GM21576 (cell line): ENCODE results near the gene PATL1.
"Not testable (repeated sequence)": the region's sequence is repeated elsewhere in the genome, so short reads cannot be mapped to it uniquely, and the experiment has no call there.

Source experiments
- ATAC-seq: cut with Tn5 transposase; IDR thresholded peaks from one replicate; pipeline ENCODE4 v1.9.1; 2021; ENCODE audit warnings: mild to moderate bottlenecking, moderate library complexity; ENCODE audit not compliant: unreplicated experiment

Gene PATL1, protein sequence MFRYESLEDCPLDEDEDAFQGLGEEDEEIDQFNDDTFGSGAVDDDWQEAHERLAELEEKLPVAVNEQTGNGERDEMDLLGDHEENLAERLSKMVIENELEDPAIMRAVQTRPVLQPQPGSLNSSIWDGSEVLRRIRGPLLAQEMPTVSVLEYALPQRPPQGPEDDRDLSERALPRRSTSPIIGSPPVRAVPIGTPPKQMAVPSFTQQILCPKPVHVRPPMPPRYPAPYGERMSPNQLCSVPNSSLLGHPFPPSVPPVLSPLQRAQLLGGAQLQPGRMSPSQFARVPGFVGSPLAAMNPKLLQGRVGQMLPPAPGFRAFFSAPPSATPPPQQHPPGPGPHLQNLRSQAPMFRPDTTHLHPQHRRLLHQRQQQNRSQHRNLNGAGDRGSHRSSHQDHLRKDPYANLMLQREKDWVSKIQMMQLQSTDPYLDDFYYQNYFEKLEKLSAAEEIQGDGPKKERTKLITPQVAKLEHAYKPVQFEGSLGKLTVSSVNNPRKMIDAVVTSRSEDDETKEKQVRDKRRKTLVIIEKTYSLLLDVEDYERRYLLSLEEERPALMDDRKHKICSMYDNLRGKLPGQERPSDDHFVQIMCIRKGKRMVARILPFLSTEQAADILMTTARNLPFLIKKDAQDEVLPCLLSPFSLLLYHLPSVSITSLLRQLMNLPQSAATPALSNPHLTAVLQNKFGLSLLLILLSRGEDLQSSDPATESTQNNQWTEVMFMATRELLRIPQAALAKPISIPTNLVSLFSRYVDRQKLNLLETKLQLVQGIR

DNA sequence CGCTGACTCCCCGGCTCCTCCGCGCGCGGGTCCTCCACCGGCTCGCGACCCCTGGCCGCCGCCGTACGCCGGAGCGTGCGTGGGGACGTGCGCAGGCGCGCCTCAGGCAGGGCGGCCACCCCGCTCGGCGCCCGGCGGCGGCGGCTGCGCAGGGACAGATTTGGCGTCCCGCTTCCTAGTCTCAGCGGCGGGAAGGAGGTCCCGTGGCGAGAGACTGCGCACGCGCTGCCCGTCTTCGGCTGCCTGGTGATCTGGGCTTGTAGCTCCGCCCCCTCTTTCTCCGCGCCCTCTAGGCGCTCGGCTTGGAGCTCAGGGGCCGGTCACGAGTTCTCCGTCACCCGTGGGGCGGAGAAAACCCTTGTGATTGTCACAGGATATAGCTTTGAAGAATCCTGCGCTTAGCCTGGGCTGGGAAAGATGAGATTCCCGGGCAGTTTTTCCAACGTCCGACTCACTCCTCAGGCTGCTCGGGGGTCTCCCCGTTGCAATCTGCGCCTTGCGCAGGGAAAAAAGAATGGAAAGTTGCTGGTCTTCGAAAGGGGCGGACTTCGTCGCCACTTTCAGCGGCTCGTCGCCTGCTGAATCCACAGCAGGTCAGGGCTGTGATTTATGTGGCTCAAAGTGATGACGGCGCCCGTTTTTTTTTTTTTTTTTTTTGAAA, at the start of gene PATL1:
PATL1 (minus strand) TSS at position 88 of the 661 bp plus-strand sequence. CDS start 142 bp downstream, outside the sequence.
- ATAC-seq: peak; percentile 94

- ATAC-seq: no peak
Measured at GRCh38 chr11:59716051-59716450, 47.2 kb upstream of the PATL1 start.

- no peak for ATAC-seq
Measured at GRCh38 chr11:59713745-59714144, 44.9 kb upstream of the PATL1 start, which contains the start of gene OR10V1. Gene OR10V1 (minus strand): TSS chr11:59713845. CDS start chr11:59713845, 0 bp downstream.

DNA sequence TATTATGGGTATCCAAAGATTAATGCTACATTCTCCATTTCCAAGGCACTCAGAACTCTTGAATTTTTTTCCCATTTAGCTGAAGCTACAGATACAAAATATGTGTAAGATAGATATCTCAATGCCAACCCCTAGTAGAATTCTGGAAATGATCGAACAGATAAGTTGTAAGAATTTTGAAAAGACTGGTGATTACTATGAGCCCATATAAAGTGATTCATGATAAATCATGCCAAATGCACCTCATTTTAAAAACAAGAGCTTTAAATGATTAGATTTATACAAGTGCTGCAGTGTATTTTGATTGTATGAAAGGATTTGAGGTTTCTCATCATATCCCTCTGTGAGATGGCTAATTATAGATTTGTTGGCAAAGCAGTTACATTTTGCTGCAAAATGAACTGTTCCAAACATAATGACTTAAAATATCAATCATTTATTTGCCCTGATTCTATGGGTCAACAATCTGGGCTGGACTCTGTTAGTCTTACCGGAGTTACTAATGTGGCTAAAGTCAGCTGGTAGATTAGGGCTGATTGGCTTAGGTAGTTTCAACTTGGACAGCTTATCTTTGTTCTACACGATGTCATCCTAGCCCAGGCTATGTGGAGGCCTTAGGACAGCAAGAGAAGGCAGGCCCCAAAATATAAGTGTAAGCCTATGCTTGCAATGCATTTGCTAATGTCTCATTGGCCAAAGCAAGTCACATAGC, 41.5 kb upstream of the PATL1 start:
- no peak for ATAC-seq

DNA sequence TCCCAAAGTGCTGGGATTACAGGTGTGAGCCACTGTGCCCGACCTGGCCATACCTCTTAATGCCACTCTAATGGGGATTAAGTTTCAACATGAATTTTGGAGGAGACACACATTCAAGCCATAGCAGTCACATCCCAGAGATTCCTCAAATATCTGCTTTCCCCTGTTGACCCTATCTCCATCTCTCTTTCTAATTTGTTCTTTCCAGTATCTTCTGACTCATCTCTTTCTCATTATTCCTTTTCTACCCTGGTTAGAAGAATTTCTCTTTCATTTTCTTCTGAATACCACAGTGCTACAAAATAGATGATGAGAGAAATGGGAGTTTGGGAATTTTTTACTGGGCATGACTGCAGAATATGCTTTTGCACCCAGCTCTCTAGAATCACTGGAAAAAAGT, 39.7 kb upstream of the PATL1 start:
- ATAC-seq: no peak

DNA sequence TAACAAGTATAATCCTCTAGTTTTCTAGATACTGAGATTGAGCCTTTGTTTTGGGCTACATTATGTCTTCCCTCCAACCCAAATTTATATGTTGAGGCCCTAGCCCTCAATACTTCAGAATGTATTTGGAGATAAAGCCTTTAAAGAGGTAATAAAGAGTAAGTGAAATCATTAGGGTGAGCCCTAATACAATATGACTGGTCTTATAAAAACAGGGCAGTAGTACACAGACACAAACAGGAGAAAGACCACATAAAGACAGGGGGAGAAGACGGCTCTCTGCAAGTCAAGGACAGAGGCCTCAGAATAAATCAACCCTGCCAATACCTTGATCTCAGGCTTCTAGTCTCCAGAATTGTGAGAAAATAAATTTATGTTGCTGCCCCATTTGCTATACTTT, 38.5 kb upstream of the PATL1 start:
- ATAC-seq: no peak

DNA sequence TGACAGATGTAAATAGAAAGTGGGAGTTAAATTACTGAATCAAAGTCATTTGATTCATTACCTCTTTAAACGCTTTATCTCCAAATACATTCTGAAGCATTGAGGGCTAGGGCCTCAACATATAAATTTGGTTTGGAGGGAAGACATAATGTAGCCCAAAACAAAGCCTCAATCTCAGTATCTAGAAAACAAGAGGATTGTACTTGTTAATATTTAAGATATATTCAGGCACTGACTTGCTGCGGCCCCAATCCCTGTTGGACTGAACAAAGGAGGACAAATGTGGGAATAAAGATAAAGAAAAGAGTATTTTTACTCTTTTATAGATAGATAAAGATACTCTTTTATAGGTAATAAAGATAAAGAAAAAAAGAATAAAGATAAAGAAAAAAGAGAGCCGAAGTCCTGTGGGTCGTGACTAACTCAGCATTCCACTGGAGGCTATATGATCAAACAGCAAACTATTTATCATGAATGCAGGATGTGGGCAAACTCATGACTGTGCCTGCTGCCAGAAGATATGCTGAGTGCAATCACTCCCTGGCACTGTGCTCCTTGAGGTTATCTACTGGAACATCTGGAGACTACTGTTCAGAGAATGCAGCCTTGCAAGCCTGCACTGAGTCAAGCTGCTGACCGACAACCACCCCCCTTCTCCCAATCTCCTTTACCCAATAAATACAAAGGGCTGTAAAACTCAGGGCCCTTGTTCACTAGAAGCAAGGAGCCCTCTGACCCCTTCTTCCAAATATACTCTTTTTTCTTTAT, 37.9 kb upstream of the PATL1 start:
- ATAC-seq: no peak

GRCh38 chr11:59705294-59705693, 36.5 kb upstream of the PATL1 start:
- no peak for ATAC-seq

- not testable (repeated sequence) for ATAC-seq
Measured at GRCh38 chr11:59703515-59703914, 34.7 kb upstream of the PATL1 start.

GRCh38 chr11:59700157-59700556, 31.3 kb upstream of the PATL1 start:
- ATAC-seq: not testable (repeated sequence)

- no peak for ATAC-seq
Measured at GRCh38 chr11:59698506-59698905, 29.7 kb upstream of the PATL1 start.

GRCh38 chr11:59692915-59693314, 24.1 kb upstream of the PATL1 start:
- no peak for ATAC-seq

- no peak for ATAC-seq
Measured at GRCh38 chr11:59691156-59691555, 22.3 kb upstream of the PATL1 start.

- ATAC-seq: no peak
Measured at GRCh38 chr11:59689015-59689414, 20.2 kb upstream of the PATL1 start.

DNA sequence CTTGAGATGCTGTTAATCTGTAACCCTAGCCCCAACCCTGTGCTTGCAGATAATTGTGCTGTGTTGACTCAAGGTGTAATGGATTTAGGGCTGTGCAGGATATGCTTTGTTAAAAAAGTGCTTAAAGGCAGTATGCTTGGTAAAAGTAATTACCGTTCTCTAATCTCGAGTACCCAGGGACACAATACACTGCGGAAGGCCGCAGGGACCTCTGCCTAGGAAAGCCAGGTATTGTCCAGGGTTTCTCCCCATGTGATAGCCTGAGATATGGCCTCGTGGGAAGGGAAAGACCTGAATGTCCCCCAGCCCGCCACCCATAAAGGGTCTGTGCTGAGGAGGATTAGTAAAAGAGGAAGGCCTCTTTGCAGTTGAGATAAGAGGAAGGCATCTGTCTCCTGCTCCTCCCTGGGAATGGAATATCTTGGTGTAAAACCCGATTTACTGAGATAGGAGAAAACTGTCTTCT, 12.5 kb upstream of the PATL1 start:
- ATAC-seq: not testable (repeated sequence)

DNA sequence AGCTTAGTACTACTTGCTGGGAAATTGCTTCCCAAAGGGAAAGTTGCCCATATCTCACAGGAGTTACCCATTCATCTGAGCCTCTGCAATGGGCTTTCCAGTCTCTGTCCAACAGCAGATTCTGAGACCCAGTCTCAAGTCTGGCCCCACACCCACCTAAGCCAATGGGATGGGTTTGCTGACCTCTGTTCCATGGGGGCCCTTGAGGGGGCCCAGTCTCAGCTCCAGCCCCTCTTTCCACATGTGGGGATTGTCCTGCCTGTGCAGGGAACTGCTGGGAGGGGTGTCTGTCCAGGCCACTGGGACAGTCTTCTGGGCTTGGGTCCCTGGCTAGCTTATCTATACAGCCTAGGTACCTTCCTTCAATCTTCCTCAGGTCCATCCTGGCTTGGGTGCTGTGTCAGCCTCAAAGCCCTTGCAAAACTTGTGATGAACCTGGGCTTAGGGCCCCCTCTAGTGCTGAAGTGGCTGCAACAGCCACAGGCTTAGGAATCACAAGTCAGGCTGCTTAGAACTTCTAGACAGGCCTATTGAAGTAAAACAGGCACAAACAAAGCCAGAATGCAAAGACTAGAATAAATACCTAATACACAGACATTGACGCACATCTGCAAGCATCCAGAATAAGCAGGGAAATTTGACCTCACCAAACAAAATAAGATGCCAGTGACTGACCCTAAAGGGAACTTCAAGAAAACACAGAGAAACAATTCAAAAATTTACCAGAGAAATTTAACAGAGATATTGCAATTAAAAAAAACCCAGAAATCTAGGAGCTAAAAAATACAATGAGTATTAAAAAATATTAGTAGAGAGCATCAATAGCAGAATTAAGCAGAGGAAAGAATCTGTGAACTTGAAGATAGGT, 11.7 kb upstream of the PATL1 start:
- peak; percentile 94 for ATAC-seq

GRCh38 chr11:59679347-59679746, 10.5 kb upstream of the PATL1 start:
- no peak for ATAC-seq

DNA sequence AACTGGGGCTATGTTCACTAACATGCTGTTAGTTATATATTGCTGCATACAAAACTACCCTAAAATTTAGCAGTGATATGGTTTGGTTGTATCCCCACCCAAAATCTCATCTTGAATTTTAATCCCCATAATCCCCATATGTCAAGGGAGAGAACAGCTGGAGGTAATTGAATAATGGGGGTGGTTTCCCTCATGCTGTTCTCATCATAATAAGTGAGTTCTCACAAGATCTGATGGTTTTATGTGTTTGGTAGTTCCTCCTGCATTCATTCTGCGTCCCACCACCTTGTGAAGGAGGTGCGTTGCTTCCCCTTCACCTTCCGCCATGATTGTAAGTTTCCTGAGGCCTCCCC, 10.0 kb upstream of the PATL1 start:
- no peak for ATAC-seq
